Stimulated activated CD4-positive, alpha-beta T cell treated with anti-CD3 and anti-CD28 coated beads, TNF-alpha, amount 100 ng/mL, for 48 hours (primary cell): ENCODE results near the gene RWDD4.
"Not testable (repeated sequence)": the region's sequence is repeated elsewhere in the genome, so short reads cannot be mapped to it uniquely, and the experiment has no call there.

Experiments
- DNase-seq, 3 donors: peaks; one replicate each; pipeline ENCODE4 v3.0.0-alpha.2; 2020; ENCODE audit warnings: low read depth in 3 of 3

Gene RWDD4

DNA sequence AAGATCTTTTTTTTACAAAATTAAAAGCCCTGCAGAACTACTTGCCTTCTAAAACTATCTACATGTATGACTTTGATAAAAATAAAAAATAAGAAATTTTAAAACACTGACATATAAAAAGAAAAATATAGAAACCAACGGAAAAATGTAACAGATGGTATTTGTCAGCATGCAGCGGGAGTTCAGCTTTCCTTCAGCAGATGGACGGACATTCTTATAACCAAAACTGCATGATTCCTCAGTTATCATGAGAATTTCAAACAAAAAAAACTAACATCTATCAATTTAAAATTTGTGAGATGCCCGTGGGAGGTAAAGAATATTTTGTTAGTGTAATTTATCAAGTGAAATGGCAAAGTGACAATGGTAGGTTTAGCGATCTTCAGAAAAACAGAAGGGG lies 23.2 kb downstream of the RWDD4 start:
- DNase-seq: no peak

DNA sequence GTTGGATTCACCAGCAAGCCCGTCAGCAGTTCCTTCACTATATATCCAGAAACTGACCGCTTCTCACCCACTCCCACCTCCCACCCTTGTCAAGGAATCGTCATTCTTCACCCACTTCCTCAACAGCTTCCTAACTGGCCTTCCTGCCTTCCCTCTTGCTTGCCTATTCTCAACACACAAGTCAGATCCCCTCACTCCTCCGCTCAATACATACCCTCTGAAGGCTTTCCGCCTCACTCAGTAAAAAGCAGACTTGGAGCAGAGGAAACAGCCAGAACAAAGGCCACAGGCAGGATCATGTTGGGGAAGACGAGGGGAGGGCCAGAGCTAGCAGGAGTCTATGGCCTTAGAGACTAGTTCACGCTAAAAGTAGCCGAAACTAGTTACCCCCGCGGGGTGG lies 23.7 kb downstream of the RWDD4 start:
- DNase-seq: no peak

DNA sequence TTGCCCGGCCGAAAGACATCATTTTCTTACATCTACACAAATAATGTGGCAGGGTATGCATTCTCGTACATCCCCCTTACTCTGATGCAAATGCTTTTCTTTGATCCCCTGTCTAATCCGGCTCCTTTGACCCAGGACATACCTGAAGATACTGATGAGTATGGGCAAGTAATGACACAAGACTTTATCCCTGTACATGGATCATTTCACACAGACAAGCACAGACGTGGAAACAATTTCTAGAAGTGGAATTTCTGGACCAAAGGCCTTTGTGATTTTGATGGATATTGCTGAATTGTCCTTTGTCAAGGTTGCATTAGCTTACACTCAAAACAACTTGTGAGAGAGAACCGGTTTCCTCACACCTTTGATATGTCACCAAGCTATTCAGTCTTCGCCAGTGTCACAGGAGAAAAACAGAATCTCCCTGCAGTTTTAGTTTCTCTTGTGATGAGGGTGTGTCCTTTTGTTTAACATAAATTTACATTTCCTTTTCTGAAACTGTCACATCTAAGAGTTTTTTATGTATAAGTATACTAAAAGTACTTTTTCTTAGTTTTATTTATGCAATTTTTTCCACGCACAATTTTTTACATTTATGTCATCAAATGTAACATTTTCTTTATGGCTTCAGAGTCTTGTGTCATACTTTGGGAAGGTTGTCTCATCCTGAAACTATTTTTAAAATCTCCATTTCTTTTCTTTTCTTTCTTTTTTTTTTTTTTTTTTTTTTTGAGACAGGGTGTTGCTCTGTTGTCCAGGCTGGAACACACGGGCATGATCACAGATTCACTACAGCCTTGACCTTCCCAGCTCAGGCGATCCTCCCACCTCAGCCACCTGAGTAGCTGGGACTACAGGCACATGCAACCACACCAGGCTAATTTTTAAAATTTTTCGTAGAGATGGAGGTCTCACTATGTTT lies 25.2 kb downstream of the RWDD4 start:
- no peak for DNase-seq

DNA sequence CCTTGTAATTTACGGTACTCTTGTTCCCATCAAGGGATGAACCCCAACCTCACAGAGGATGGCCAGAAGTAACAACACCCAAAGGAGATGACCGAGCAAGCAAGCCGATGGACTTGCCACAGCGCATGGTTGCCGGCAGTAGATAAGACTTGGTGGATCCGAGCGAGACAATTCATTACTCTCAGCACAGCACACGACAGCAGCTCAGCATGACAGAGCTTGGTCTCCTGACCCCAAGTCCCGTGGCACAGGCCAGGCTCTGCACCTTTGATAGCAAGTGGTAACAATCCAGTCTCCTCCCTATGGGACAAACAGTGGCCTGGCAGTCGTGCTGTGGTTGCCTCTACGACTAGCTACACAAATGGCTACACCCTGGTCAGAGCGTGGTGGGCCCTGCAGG lies 26.3 kb downstream of the RWDD4 start:
- DNase-seq: no peak

DNA sequence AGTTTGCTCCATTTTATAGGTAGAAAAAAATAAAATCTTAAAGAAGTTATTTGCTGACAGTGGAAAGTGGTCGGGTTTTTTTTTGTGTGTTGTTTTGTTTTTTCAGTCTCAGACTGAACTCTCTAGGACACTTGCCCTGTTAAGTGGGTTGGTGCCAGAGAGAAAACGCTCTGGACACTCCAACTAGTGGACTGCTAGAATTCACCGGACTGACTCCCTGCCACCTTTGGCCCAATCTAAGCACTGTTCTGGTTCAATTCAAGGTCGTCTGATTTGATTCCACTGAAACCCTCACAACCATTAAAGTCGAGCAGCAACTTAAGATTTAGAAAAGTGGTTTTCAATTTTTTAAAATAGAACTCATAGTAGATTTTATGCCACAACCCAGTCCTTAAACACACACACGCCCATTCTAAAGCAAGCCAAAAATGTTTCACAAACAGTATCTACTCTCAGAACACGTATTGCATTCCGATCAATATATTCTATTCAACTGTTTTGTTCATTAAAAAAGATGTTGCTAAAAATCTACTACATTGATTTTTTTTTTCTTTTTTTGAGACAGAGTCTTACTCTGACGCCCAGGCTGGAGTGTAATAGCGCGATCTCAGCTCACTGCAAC lies 27.3 kb downstream of the RWDD4 start:
- no peak for DNase-seq

DNA sequence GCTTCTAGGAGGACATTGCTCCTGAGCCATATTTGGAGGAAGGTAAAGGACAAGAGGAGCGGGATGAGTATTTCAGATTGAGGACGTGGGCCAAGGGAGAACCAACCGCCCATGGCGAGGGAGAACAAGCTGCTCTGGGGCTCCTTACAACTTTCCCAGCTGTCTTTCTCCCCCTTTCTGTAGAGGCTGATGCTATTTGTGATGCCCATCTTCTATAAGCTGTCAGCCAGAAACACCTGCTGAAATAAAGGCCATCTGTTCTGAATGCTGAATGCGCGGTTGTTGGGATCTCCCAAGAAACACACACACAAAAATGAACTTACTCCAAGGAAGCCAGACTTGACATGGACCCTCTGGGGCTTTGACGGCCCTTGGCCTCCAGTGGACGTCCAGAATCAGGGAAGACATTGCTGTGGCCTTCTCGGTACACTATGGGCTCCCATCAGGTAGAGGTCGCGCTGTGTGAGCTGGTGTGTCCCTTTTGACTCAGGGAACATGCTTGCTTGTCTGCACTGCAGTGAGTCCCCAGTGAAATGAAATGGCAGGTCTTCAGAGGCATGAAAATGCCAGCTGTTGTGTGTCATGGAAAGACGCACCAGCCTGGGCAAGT lies 30.9 kb downstream of the RWDD4 start:
- no peak for DNase-seq

DNA sequence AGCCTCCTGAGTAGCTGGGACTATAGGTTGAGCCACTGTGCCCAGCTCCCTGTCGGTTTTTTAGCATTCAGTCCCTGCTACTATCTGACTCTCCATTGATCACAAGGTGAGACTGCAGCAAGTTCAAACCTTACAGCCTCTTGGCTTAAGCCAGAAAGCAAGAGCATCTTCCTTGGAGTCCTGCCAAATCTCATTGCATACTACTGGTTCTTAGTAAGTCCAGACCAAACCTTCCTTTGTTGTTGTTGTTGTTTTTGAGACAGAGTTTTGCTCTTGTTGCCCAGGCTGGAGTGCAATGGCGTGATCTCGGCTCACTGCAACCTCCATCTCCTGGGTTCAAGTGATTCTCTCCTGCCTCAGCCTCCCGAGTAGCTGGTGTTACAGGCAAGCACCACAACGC lies 31.7 kb downstream of the RWDD4 start:
- not testable (repeated sequence) for DNase-seq

DNA sequence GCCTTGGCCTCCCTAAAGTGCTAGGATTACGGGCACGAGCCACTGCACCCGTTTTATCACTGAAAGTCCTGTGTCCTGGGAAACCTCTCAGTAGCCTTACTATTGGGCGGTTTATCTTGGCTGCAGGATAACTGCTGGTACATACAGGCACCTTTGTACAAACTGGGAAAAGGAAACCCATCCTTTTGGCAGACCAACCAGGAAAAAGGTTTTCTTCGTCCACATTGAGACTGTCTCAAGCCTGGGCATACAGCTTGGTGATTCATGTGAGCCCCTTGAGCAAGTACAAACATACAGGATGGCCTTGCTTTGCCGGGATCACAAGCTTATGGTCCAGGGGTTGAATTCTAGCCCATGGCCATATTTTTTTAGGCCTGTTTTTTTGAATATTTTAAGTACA lies 32.8 kb downstream of the RWDD4 start:
- no peak for DNase-seq

DNA sequence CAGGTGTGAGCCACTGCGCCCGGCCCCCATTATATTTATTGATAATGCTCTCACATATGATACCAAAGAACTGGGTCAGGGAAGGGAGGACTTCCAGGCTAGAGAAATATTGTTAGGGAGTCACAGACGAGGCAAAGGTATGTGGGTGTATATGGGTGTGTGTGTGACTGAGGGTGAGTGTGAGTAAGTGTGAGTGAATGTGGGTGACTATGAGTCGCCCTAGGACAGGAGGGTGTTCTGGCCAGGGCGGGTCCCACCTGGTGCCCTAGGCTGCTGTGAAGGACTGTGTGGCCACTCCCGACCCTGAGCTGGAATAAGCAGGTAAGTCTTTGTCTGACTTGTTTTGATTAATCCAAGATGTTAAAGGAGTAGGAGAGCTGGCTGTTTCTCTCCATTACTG lies 34.4 kb downstream of the RWDD4 start:
- no peak for DNase-seq

DNA sequence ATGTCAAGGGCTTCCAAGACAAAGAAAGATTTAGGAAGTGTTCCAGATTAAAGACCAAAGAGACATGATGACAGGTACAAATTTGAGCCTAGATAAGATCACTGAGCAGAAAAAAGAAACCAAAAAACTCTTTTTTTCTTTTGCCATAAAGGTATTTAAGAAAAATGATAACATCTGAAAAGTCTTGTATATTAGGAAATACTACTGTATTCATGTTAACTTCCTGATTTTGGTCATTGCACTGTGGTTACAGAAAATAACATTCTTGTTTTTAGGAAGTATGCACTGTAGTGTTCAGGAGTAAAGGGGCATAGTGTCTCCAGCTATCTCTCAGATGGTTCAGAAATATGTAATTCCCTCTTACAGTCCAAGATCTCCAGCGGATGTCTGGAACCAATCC lies 37.1 kb downstream of the RWDD4 start:
- DNase-seq: no peak

DNA sequence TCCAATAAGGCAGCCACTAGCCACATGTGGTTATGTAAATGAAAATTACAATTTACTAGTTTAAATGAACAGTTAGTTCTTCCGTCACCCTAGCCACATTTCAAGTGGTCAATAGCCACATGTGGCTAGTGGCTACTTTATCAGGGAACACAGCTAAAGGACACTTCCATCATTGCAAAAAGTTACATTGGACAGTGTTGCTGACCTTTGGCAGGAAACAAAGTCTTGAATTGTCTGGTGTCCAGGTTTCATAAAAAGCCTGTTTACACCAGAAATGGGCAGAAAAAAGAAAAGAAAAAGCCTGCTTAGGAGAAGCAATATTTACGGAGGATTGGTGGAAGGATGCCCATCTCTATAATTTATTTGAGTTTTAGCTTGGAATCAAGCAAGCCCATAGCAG lies 38.6 kb downstream of the RWDD4 start:
- DNase-seq: no peak

DNA sequence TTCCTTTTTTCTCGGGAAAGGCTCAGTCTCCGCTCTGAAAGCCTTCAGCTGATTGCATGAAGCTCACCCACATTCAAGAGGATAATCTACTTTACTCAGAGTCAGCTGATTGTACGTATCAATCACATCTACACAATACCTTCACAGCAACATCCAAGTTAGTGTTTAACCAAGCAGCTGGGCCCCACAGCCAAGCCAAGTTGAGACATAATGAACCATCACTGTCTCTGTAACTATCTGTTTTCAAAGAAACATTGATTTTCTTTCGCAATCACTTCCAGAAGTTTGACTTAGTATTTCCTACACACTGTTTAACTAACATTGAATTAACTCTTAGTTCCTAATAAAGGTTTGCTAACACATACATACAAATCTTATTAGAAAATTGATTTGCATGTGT lies 40.3 kb downstream of the RWDD4 start:
- no peak for DNase-seq

DNA sequence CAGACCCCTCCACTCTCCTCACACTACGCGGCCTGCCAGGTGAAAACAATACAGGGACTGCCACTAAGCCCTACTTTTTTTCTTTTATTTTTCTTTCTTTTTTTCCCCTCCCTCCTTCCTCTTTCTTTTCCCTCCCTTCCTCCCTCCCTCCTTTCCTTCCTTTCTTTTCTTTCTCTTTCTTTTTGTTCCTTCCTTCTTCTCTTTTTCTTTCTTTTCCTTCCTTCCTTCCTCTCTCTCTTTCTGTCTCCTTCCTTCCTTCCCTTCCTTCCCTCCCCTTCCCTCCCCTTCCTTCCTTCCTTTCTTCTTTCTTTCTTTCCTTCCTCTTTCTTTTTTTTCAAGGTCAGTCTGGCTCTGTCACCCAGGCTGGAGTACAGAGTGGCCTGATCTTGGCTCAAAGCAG lies 41.9 kb downstream of the RWDD4 start:
- no peak for DNase-seq

DNA sequence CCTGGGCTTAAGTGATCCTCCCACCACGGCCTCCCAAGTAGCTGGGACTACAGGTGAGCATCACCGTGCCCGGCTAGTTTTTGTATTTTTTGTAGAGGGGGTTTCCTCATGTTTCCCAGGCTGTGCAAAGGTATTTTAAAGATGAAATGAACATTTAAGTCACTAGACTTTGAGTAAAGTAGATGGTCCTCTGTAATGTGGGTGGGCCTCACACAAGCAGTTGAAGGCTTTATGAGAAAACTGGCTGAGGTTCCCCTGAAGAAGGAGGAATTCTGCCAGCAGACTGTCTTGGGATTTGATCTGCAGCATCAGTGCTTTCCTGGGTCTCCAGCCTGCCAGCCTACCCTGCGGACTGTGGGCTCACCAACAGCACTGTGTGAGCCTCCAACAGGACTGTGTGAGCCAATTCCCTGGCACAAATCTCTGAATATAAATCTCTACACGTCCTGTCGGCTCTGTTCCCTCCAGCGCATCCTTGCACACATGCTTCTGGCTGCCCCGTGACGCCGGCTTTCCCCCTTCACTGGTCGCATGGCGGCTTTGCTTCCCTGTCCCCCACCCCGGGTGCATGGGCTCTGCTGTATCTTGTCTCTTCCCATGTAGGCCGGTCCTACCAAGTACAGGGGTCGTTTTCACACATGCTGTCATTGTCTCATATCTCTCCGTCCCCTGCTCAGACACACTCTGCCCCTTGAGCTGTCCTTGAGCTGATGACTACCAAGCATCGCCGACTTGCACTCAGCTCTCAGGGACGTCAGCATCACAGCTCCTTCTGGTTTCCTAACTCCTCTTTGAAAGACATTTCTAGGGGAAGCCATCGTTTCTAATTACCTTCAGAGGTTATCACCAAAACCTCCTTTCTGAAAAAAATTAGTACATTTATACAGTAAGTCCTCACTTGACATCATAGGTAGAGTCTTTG lies 46.4 kb downstream of the RWDD4 start:
- no peak for DNase-seq

DNA sequence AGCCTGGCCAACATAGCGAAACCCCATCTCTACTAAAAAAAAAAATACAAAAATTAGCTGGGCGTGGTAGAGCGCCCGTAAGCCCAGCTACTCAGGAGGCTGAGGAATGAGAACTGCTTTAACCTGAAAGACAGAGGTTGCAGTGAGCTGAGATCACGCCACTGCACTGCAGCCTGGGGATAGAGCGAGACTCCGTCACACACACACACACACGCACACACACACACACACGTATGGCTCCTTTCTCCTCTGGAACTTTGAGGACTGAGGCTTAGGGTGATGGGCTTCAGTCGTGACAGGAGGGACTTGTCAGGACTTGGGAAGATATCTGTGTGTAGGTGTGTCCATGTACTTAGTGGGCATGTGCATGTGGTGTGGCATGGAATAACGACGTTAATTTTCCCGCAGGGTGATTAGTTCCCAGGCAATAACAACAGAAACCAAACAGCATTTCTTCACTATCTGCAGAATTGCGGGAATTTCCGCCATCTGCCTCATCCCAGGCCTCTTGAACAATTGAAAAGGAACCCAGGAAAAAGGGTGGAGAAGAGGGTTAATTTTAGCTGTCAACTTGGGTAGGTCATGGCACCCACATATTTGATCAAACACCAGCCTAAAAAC lies 47.7 kb downstream of the RWDD4 start:
- DNase-seq: no peak

DNA sequence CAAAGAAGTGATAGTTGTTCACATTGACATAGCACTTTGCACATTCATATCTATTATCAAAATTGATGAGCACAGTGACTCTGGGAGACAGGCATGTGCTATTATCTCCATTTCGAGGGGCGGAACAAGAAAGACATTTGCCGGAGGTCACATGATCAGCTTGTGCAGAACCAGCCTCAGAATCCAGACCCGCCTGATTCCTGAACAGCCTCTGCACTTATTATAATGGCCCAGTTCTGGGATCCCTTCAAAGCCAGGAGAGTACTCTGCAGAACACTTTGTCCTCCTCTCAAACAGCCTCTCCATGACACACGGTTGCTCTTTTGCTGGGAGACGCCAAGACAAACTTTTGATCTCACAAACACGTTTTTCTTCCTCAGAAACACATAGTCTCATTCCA lies 48.4 kb downstream of the RWDD4 start:
- no peak for DNase-seq

DNA sequence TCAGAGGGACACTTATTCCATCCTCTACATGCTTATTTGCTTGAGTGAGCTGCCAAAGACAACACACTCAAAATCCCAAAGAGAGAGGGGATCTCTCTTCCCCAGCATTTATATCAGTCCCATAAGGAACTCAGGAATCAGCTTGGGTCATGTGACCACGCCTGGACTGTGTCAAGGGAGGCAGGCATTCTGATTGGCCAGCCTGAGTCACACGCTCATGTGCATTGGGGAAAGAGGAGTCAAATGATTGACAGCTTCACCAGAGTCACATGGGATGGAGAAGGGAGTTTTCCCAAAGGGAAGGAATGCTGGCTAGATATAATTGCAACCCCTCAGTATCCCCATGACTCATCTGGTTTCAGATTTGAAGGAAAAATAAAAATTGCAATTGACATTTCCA lies 49.0 kb downstream of the RWDD4 start:
- DNase-seq: no peak

DNA sequence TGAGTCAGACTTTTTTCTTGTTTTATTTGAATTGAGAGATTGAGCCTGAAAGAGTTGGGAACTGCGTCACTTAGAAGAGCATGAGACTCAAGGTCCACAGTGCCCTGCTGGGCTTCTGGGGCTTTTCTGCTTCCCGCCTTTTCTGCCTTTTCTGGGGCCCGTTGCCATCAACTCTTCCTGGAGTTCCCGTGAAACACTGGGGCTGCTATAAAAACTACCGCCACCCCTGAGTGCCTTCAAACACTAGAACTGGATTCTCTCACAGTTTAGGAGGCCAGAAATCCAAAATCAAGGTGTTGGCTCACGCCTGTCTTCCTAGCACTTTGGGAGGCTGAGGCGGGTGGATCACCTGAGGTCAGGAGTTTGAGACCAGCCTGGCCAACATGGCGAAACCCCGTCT lies 49.8 kb downstream of the RWDD4 start:
- no peak for DNase-seq

DNA sequence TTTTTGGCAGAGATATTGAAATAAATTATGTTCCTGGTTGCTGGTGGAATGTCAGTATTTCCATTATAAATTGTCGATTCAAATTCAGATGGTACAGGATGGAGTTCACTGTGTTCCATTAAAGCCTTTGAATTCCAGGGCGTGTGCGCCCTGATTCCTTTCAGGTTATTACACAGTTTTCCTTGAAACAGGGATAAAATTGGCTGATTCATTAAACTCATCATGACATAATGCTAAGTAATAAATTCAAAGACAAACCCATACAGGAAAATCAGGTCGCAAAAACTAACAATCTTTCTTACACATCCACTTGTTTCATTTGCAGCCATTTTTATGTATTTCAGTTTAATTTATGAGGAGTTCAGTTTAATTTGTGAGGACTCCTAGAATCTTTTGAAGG lies 51.1 kb downstream of the RWDD4 start:
- no peak for DNase-seq

DNA sequence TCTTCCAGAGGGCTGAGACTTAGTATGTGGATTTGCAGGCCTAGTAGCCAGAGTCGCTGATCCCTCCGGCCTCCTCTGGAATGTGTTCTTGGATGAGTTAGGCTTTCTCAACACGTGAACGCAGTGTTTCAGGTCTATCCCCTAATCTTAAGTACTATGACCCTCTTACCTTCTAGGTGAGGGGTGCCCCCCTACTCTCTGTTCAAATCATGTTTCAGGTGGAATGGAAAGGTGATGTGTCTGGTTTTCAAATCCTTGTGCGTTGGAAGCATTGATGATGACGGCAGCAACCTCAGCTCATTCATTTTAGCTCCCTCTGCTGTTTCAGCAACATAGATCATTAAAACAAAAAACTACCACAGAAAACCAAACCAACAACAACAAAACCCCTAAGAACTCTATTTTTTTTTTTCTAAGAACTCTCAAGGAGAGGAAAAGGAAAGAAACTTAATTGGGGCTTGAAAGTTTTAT lies 56.4 kb downstream of the RWDD4 start:
- no peak for DNase-seq

DNA sequence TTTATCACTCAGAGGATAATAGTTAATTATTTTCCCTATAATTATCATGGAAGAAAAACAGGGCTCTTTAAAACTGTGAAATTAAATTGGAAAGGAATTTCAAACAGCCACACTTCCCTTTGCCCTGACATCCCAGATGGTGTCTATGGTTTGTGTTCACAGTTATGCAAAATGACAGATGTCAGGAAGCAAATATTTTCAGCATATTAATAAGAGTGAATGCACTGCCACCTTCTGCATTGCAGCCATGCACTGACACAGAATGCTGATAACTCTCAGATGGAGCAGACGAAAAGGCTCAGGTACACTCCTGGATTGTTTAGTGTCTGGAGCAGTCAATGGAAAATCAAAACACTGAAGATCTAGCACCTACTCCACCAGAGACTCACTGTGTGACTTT lies 57.6 kb downstream of the RWDD4 start:
- no peak for DNase-seq
